Activated CD8-positive, alpha-beta memory T cell treated with anti-CD3 and anti-CD28 coated beads, Interleukin-2, amount 50 U/mL, for 1 hour (primary cell): Measurements from ENCODE around the gene SLC7A6OS.

Experiments
- DNase-seq: peaks from one replicate; pipeline ENCODE4 v3.0.0-alpha.2; 2020; ENCODE audit errors: extremely low read depth

Gene SLC7A6OS

GRCh38 chr16:68344252-68344651 lies 33.5 kb upstream of the SLC7A6OS start:
- DNase-seq = no peak

- DNase-seq = no peak
Observed at GRCh38 chr16:68343137-68343536, 32.4 kb upstream of the SLC7A6OS start.

GRCh38 chr16:68342620-68343019 lies 31.9 kb upstream of the SLC7A6OS start:
- DNase-seq = no peak

GRCh38 chr16:68339214-68339613 lies 28.5 kb upstream of the SLC7A6OS start:
- no peak for DNase-seq

GRCh38 chr16:68338326-68339119 lies 27.8 kb upstream of the SLC7A6OS start:
- DNase-seq = no peak

GRCh38 chr16:68335175-68335574 lies 24.4 kb upstream of the SLC7A6OS start:
- no peak for DNase-seq

GRCh38 chr16:68332411-68333121 lies 21.8 kb upstream of the SLC7A6OS start:
- DNase-seq = no peak

GRCh38 chr16:68331879-68332410 lies 21.2 kb upstream of the SLC7A6OS start:
- no peak for DNase-seq

- DNase-seq = no peak
Observed at GRCh38 chr16:68328860-68329390, 18.2 kb upstream of the SLC7A6OS start.

GRCh38 chr16:68328151-68328859 lies 17.6 kb upstream of the SLC7A6OS start:
- DNase-seq = peak; percentile 68

GRCh38 chr16:68324780-68325357 lies 14.1 kb upstream of the SLC7A6OS start:
- DNase-seq = no peak

- no peak for DNase-seq
Observed at GRCh38 chr16:68324336-68324735, 13.6 kb upstream of the SLC7A6OS start.

GRCh38 chr16:68319185-68319908 lies 8.6 kb upstream of the SLC7A6OS start:
- DNase-seq = no peak

- DNase-seq = no peak
Observed at GRCh38 chr16:68313116-68313515, 2.4 kb upstream of the SLC7A6OS start.

- no peak for DNase-seq
Observed at GRCh38 chr16:68310437-68310773, 341 bp downstream of the SLC7A6OS start.

GRCh38 chr16:68309799-68310198 lies 947 bp downstream of the SLC7A6OS start:
- no peak for DNase-seq

- no peak for DNase-seq
Observed at GRCh38 chr16:68306633-68307032, 4.1 kb downstream of the SLC7A6OS start.

GRCh38 chr16:68300734-68301459 lies 9.8 kb downstream of the SLC7A6OS start:
- DNase-seq = no peak

- no peak for DNase-seq
Observed at GRCh38 chr16:68299571-68300453, 10.9 kb downstream of the SLC7A6OS start.
